ENCODE results near the gene WDR45.
A peak's percentile ranks its signal among the peaks of the same experiment; 100 is the strongest.
"Not testable (repeated sequence)": the region's sequence is repeated elsewhere in the genome, so short reads cannot be mapped to it uniquely, and the experiment has no call there.

Gene WDR45

DNA sequence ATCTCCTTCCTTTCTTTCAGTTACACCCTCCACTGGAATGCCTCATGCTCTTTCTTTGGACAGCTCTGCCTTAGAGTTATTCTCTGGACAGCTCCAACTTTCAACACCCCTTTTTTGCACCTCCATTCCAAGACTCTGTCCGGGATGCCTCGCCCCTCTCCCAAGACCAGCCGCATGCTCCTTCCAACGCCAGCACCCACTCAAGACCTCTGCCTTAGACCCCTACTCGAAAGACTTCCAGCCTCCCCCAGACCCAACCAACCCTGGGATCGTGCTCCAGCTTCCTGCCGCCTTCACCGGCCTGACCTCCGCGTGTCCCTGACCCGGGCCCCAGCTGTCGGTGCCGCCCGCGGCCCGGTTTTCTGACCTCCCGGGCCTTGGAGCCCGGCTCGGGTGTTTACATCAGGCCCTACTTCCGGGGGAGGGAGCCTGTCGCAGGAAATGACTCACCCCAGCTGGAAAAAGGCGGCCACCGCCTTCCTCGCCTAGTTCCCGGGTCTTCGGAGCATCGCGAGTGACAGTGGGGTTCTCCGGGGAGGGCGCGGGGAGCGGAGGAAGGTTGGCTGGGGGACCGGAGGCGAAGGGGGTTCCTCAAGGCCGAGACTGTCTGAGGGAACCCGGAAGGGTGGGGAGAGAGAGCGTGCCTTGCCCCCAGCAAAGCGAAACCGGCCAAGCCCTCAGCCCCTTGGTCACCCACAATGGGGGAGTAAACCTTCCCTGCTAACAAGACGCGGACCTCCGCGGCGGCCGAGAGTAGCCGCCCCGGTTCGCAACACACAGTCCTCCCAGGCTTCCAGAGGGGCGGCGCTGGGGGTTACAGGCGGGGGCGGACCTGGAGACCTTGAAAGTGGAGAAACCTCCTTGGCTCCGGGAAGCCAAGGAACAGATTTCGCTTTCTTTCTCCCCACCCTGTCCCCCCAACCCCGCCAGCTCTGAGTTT is at the start of gene WDR45:
TSS of gene WDR45 (minus strand) at position 399 of the 940 bp plus-strand sequence. CDS start 1,792 bp downstream, outside the sequence.
- H3K36me3 ChIP-seq (ENCODE audit: insufficient read depth, low read length): no peaks in the 10 kb centered on the region
- H2AFZ ChIP-seq (ENCODE audit: low read length, unreplicated experiment): peak within 1 kb of the TSS; percentile 46
- H3K4me1 ChIP-seq (ENCODE audit: control insufficient read depth, insufficient read depth, low read length, unreplicated experiment): no peaks in the 10 kb centered on the region
- H3K27me3 ChIP-seq (ENCODE audit: insufficient read depth, low read length): no peaks in the 10 kb centered on the region
- no peaks in the 10 kb centered on the region for H3K79me2 ChIP-seq (ENCODE audit: control insufficient read depth, insufficient read depth, low read length, unreplicated experiment)
- peak within 1 kb of the TSS; percentile 82 for H3K4me3 ChIP-seq (ENCODE audit: low read depth, low read length)
- peak within 1 kb of the TSS; percentile 80 for H3K27ac ChIP-seq (ENCODE audit: low read depth, low read length)

DNA sequence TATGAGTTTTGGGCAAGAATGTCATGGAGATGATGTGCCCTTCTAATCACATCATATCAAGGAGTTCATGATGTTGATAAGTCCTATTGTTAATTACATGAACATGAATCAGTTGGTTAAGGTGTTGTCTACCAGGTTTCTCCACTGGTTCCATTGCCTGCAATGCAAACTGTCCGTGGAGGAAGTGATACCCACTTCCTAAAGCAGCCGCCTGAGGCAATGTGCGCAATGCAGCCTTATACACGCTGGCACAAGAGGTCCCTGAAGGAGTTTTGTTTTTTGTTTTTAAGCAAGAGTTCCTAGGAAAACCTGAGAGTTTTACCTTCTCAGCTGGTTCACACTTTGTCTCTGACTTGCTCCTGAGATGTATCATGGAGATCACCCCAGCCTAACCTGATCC is 49.7 kb upstream of the WDR45 start:
- H3K4me1 ChIP-seq (ENCODE audit: control insufficient read depth, insufficient read depth, low read length, unreplicated experiment): no peaks in the 10 kb centered on the region
- H3K4me3 ChIP-seq (ENCODE audit: low read depth, low read length): no peak overlapping the region
- no peaks in the 10 kb centered on the region for H3K79me2 ChIP-seq (ENCODE audit: control insufficient read depth, insufficient read depth, low read length, unreplicated experiment)
- H3K27ac ChIP-seq (ENCODE audit: low read depth, low read length): no peak overlapping the region
- H2AFZ ChIP-seq (ENCODE audit: low read length, unreplicated experiment): no peak overlapping the region
- no peaks in the 10 kb centered on the region for H3K27me3 ChIP-seq (ENCODE audit: insufficient read depth, low read length)
- no peaks in the 10 kb centered on the region for H3K36me3 ChIP-seq (ENCODE audit: insufficient read depth, low read length)

DNA sequence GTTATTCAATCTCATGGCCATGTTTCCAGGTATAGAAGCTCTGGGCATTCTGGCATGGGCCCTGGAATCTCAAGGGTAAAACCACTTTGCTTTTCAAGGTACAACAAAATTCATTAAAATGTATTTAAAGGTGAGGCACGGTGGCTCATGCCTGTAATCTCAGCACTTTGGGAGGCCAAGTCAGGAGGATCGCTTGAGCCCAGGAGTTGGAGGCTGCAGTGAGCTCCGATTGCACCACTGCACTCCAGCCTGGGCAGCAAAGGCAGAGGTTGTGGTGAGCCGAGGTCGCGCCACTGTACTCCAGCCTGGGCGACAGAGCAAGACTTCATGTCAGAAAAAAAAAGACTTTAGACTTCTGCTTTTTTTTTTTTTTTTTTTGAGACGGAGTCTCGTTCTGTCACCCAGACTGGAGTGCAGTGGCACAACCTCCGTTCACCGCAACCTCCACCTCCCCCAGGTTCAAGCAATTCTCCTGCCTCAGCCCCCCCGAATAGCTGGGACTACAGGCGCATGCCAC is 48.1 kb upstream of the WDR45 start:
- H3K27me3 ChIP-seq (ENCODE audit: insufficient read depth, low read length); H3K36me3 ChIP-seq (ENCODE audit: insufficient read depth, low read length); H3K4me3 ChIP-seq (ENCODE audit: low read depth, low read length); H3K4me1 ChIP-seq (ENCODE audit: control insufficient read depth, insufficient read depth, low read length, unreplicated experiment); H2AFZ ChIP-seq (ENCODE audit: low read length, unreplicated experiment); H3K79me2 ChIP-seq (ENCODE audit: control insufficient read depth, insufficient read depth, low read length, unreplicated experiment); H3K27ac ChIP-seq (ENCODE audit: low read depth, low read length): not testable (repeated sequence)

DNA sequence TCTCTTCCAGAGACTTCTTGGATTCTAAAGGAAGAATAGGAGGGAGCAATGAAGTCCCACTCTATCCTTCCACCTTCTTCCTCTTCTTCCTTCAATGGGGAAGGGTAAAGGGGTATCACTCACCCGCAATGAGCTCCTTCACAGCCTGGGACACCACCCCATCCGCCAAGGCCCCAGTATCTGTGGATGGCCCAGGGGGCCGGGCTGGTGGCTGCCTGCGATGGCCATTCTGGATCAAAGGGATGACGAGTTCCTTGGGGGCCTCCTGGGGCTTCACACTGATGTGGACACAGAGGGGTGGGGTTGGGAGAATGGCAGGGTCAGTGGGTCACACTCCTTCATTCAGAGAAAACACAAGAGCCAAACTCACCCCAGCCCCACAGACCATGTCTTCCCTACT is 42.8 kb upstream of the WDR45 start:
- Histone ChIP-seq H3K27me3 (ENCODE audit: insufficient read depth, low read length) (no peaks in the 10 kb centered on the region), H3K27ac (ENCODE audit: low read depth, low read length) (no peak overlapping the region), H3K36me3 (ENCODE audit: insufficient read depth, low read length) (no peaks in the 10 kb centered on the region), H3K79me2 (ENCODE audit: control insufficient read depth, insufficient read depth, low read length, unreplicated experiment) (peaks cover 18% of the 10 kb centered on the region), H2AFZ (ENCODE audit: low read length, unreplicated experiment) (no peak overlapping the region), H3K4me1 (ENCODE audit: control insufficient read depth, insufficient read depth, low read length, unreplicated experiment) (no peaks in the 10 kb centered on the region), H3K4me3 (ENCODE audit: low read depth, low read length) (peak overlapping the region; percentile 99)

DNA sequence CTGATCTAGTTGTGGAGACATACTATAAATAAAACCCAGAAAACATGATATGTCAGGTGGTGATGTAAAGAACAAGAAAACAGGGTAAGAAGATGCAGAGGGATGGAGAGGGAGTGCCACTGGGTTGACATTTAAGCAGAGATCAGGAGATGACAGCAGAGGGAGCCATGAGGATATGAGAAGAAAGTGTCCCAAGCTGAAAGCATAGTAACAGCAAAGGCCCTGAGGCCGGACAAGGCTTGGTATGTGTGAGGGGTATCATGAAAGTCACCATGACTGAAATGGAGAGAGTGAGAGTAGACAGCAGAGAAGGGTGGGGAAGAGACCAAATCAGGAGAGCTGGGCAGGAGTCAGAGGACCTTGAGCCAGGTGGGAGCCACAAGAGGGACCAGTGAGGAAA is 40.4 kb upstream of the WDR45 start:
- H2AFZ ChIP-seq (ENCODE audit: low read length, unreplicated experiment): no peak overlapping the region
- H3K36me3 ChIP-seq (ENCODE audit: insufficient read depth, low read length): no peaks in the 10 kb centered on the region
- H3K27me3 ChIP-seq (ENCODE audit: insufficient read depth, low read length): no peaks in the 10 kb centered on the region

DNA sequence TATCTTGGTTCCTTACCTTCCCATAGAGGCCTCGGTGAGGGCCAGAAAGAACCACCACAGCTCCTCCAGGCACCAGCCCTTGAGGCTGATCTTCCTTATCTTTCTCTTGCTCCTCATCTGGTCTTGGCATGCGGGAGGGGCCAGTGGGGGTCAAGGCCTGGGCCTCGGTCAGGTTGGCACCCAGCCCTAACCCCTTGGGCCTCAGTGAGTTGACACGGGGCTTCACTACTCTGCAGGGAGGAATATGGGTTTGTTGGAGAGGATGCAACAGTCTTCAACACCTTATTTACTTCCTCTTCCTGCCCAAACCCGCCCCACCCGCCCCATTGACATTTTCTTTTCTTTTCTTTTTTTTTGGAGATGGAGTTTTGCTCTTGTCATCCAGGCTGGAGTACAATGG is 37.9 kb upstream of the WDR45 start:
- H3K79me2 ChIP-seq (ENCODE audit: control insufficient read depth, insufficient read depth, low read length, unreplicated experiment): peaks cover 10% of the 10 kb centered on the region
- no peak overlapping the region for H3K27ac ChIP-seq (ENCODE audit: low read depth, low read length)
- no peaks in the 10 kb centered on the region for H3K4me1 ChIP-seq (ENCODE audit: control insufficient read depth, insufficient read depth, low read length, unreplicated experiment)
- H3K4me3 ChIP-seq (ENCODE audit: low read depth, low read length): no peak overlapping the region
- H3K27me3 ChIP-seq (ENCODE audit: insufficient read depth, low read length): no peaks in the 10 kb centered on the region
- no peak overlapping the region for H2AFZ ChIP-seq (ENCODE audit: low read length, unreplicated experiment)
- no peaks in the 10 kb centered on the region for H3K36me3 ChIP-seq (ENCODE audit: insufficient read depth, low read length)

More for the DNA sequence above, 40.4 kb upstream of the WDR45 start:
- H3K4me1 ChIP-seq (ENCODE audit: control insufficient read depth, insufficient read depth, low read length, unreplicated experiment): no peaks in the 10 kb centered on the region
- peaks cover 18% of the 10 kb centered on the region for H3K79me2 ChIP-seq (ENCODE audit: control insufficient read depth, insufficient read depth, low read length, unreplicated experiment)
- H3K4me3 ChIP-seq (ENCODE audit: low read depth, low read length): no peak overlapping the region
- H3K27ac ChIP-seq (ENCODE audit: low read depth, low read length): no peak overlapping the region

DNA sequence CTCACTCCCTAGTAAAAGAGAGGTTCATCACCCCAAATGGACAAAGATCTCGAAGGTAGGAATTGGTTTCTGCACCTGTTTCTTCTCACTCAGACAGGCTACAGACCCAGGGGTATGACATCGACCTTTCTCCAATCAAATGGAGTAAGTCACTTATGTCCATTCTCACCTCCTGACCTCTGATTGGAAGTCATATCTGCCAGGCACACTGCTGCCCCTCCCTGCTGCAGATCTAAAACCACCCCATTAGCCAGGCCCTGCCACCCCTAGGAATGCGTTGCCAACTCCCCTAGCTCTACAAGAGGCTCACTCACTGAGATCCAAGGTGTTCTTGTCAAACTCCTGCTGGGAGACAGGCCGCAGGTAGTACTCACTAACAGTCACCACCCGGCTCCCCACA is 37.0 kb upstream of the WDR45 start:
- Histone ChIP-seq H3K36me3 (ENCODE audit: insufficient read depth, low read length) (no peaks in the 10 kb centered on the region), H3K79me2 (ENCODE audit: control insufficient read depth, insufficient read depth, low read length, unreplicated experiment) (peaks cover 2% of the 10 kb centered on the region)

DNA sequence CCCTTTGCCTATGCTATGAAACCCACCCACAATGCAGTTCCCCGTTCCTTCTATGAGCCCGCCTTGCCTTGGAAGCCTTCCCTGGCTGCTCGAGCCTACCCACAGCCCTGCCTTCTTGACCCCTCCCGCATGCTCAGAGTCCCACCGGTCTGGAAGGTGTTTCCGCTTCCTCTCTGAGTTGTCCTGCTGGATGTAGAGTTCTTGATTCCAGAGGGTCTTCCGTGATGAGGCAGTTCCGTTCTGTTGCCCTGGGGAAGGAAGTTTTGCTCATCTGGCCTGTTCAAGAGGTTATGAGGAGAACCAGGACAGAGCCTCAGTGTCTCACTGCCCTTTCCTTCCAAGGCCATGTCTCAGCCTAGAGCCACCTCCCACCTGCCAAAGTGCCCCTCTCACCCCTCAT is 36.4 kb upstream of the WDR45 start:
- no peak overlapping the region for H3K4me3 ChIP-seq (ENCODE audit: low read depth, low read length)
- H3K36me3 ChIP-seq (ENCODE audit: insufficient read depth, low read length): no peaks in the 10 kb centered on the region
- H2AFZ ChIP-seq (ENCODE audit: low read length, unreplicated experiment): no peak overlapping the region
- no peaks in the 10 kb centered on the region for H3K79me2 ChIP-seq (ENCODE audit: control insufficient read depth, insufficient read depth, low read length, unreplicated experiment)
- H3K27me3 ChIP-seq (ENCODE audit: insufficient read depth, low read length): no peaks in the 10 kb centered on the region
- H3K27ac ChIP-seq (ENCODE audit: low read depth, low read length): no peak overlapping the region
- no peaks in the 10 kb centered on the region for H3K4me1 ChIP-seq (ENCODE audit: control insufficient read depth, insufficient read depth, low read length, unreplicated experiment)

More for the DNA sequence above, 37.0 kb upstream of the WDR45 start:
- Histone ChIP-seq H3K4me1 (ENCODE audit: control insufficient read depth, insufficient read depth, low read length, unreplicated experiment) (no peaks in the 10 kb centered on the region), H3K27me3 (ENCODE audit: insufficient read depth, low read length) (no peaks in the 10 kb centered on the region), H3K4me3 (ENCODE audit: low read depth, low read length) (no peak overlapping the region), H3K27ac (ENCODE audit: low read depth, low read length) (no peak overlapping the region), H2AFZ (ENCODE audit: low read length, unreplicated experiment) (no peak overlapping the region)

DNA sequence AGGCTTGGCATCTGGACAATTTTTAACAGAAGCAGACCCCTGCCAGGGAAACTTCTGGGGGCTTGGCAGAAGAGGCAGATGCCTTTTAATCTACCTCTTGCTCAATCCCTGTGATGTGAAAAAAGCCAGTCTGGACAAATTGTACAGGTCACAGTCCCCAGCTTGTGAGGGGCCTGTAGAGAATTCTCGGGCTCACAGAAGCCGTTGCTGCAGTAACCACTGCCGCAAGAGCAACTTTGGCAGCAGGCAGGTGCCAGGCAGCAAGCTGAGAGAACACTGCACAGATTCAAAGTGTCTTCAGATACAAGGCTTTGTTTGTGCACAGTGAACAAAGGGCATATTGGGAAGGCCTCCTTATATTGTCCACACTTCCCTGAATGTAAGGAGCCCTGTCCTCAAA is 32.1 kb upstream of the WDR45 start:
- Histone ChIP-seq H3K36me3 (ENCODE audit: insufficient read depth, low read length) (no peaks in the 10 kb centered on the region), H3K27me3 (ENCODE audit: insufficient read depth, low read length) (no peaks in the 10 kb centered on the region), H3K4me1 (ENCODE audit: control insufficient read depth, insufficient read depth, low read length, unreplicated experiment) (no peaks in the 10 kb centered on the region), H3K79me2 (ENCODE audit: control insufficient read depth, insufficient read depth, low read length, unreplicated experiment) (no peaks in the 10 kb centered on the region), H3K27ac (ENCODE audit: low read depth, low read length) (no peak overlapping the region), H2AFZ (ENCODE audit: low read length, unreplicated experiment) (no peak overlapping the region), H3K4me3 (ENCODE audit: low read depth, low read length) (no peak overlapping the region)

DNA sequence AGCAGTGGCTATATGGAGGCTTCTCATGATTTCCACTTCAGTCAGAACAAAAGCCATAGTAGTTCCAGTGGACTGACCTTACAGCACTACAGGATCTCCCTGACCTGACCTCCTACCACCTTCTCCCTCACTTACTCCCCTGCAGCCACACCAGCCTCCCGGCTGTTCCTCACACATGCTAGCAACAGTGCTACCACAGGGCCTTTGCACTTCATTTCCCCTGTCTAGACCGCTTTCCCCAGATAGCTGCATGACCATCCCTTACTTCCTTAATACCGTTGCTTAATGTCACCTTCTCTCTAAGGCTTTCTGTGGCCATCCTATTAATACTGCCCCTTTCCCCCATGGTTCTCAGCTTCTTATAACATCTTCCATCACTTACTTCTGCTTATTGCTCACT is 30.7 kb upstream of the WDR45 start:
- Histone ChIP-seq H3K36me3 (ENCODE audit: insufficient read depth, low read length) (no peaks in the 10 kb centered on the region), H3K4me3 (ENCODE audit: low read depth, low read length) (no peak overlapping the region), H3K27ac (ENCODE audit: low read depth, low read length) (no peak overlapping the region), H3K27me3 (ENCODE audit: insufficient read depth, low read length) (no peaks in the 10 kb centered on the region), H3K79me2 (ENCODE audit: control insufficient read depth, insufficient read depth, low read length, unreplicated experiment) (no peaks in the 10 kb centered on the region), H2AFZ (ENCODE audit: low read length, unreplicated experiment) (no peak overlapping the region), H3K4me1 (ENCODE audit: control insufficient read depth, insufficient read depth, low read length, unreplicated experiment) (no peaks in the 10 kb centered on the region)

DNA sequence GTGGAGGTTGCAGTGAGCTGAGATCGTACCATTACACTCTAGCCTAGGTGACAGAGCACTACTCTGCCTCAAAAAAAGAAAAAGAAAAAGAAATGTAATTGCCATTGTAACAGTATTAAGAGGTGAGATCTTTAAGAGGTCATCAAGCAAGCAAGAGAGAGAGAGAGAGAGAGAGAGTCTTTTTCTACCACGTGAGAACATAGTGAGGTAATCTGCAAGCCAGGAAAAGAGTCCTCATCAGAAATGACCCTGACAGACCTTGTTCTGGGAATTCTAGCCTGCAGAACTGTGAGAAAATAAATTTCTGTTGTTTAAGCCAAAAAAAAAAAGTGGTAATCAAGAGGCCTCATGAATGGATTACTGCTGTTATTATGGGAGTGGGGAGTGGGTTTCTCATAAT is 29.0 kb upstream of the WDR45 start:
- Histone ChIP-seq H3K27me3 (ENCODE audit: insufficient read depth, low read length) (no peaks in the 10 kb centered on the region), H3K4me1 (ENCODE audit: control insufficient read depth, insufficient read depth, low read length, unreplicated experiment) (no peaks in the 10 kb centered on the region), H3K4me3 (ENCODE audit: low read depth, low read length) (no peak overlapping the region), H3K36me3 (ENCODE audit: insufficient read depth, low read length) (no peaks in the 10 kb centered on the region), H3K27ac (ENCODE audit: low read depth, low read length) (no peak overlapping the region), H2AFZ (ENCODE audit: low read length, unreplicated experiment) (no peak overlapping the region), H3K79me2 (ENCODE audit: control insufficient read depth, insufficient read depth, low read length, unreplicated experiment) (no peaks in the 10 kb centered on the region)
